ENCODE measurements around the gene TRAPPC14. TPM values are rescaled to one million over a fixed set of nuclear protein-coding genes. Genes with fewer than 3 reads are reported as not detected.

Gene TRAPPC14
- total and polyA plus RNA-seq, 2 of the 8 experiments (the other 6 are each of a cell fraction or from before 2014, with no cell fraction given), result 11.9 to 22.1 TPM

DNA sequence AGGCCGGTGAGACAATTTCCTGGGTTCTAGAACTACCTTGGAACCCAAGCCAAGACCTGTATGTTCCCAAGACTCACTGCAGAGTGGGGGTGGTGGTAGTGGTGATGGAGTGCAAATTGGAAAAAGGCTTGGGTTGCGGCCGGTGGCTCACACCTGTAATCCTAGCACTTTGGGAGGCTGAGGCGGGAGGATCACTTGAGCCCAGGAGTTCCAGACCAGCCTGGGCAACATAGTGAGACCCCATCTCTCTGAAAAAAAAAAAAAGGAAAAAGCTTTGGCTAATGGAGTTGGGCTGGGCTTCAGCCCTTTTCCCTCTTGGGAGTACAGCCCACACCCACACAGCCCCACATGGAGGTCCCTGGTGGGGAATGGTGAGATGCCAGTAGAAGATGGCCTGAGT, 53.0 kb downstream of the TRAPPC14 start (continued):
- TF ChIP-seq, protein P1, sequence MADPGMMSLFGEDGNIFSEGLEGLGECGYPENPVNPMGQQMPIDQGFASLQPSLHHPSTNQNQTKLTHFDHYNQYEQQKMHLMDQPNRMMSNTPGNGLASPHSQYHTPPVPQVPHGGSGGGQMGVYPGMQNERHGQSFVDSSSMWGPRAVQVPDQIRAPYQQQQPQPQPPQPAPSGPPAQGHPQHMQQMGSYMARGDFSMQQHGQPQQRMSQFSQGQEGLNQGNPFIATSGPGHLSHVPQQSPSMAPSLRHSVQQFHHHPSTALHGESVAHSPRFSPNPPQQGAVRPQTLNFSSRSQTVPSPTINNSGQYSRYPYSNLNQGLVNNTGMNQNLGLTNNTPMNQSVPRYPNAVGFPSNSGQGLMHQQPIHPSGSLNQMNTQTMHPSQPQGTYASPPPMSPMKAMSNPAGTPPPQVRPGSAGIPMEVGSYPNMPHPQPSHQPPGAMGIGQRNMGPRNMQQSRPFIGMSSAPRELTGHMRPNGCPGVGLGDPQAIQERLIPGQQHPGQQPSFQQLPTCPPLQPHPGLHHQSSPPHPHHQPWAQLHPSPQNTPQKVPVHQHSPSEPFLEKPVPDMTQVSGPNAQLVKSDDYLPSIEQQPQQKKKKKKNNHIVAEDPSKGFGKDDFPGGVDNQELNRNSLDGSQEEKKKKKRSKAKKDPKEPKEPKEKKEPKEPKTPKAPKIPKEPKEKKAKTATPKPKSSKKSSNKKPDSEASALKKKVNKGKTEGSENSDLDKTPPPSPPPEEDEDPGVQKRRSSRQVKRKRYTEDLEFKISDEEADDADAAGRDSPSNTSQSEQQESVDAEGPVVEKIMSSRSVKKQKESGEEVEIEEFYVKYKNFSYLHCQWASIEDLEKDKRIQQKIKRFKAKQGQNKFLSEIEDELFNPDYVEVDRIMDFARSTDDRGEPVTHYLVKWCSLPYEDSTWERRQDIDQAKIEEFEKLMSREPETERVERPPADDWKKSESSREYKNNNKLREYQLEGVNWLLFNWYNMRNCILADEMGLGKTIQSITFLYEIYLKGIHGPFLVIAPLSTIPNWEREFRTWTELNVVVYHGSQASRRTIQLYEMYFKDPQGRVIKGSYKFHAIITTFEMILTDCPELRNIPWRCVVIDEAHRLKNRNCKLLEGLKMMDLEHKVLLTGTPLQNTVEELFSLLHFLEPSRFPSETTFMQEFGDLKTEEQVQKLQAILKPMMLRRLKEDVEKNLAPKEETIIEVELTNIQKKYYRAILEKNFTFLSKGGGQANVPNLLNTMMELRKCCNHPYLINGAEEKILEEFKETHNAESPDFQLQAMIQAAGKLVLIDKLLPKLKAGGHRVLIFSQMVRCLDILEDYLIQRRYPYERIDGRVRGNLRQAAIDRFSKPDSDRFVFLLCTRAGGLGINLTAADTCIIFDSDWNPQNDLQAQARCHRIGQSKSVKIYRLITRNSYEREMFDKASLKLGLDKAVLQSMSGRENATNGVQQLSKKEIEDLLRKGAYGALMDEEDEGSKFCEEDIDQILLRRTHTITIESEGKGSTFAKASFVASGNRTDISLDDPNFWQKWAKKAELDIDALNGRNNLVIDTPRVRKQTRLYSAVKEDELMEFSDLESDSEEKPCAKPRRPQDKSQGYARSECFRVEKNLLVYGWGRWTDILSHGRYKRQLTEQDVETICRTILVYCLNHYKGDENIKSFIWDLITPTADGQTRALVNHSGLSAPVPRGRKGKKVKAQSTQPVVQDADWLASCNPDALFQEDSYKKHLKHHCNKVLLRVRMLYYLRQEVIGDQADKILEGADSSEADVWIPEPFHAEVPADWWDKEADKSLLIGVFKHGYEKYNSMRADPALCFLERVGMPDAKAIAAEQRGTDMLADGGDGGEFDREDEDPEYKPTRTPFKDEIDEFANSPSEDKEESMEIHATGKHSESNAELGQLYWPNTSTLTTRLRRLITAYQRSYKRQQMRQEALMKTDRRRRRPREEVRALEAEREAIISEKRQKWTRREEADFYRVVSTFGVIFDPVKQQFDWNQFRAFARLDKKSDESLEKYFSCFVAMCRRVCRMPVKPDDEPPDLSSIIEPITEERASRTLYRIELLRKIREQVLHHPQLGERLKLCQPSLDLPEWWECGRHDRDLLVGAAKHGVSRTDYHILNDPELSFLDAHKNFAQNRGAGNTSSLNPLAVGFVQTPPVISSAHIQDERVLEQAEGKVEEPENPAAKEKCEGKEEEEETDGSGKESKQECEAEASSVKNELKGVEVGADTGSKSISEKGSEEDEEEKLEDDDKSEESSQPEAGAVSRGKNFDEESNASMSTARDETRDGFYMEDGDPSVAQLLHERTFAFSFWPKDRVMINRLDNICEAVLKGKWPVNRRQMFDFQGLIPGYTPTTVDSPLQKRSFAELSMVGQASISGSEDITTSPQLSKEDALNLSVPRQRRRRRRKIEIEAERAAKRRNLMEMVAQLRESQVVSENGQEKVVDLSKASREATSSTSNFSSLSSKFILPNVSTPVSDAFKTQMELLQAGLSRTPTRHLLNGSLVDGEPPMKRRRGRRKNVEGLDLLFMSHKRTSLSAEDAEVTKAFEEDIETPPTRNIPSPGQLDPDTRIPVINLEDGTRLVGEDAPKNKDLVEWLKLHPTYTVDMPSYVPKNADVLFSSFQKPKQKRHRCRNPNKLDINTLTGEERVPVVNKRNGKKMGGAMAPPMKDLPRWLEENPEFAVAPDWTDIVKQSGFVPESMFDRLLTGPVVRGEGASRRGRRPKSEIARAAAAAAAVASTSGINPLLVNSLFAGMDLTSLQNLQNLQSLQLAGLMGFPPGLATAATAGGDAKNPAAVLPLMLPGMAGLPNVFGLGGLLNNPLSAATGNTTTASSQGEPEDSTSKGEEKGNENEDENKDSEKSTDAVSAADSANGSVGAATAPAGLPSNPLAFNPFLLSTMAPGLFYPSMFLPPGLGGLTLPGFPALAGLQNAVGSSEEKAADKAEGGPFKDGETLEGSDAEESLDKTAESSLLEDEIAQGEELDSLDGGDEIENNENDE (IDR thresholded peaks at IDR 0.05; ENCODE audit: insufficient replicate concordance, low read length), result no peak
- no peak for TF ChIP-seq SUZ12 (IDR thresholded peaks at IDR 0.05; ENCODE audit: low read length)
- no peak for TF ChIP-seq CBX8 (IDR thresholded peaks at IDR 0.05; ENCODE audit: borderline replicate concordance, low read depth, low read length)
- TF ChIP-seq TAF1 (IDR thresholded peaks at IDR 0.05; ENCODE audit: low read depth, low read length), result no peak
- no peak for TF ChIP-seq FOSL1 (IDR thresholded peaks at IDR 0.05; ENCODE audit: insufficient read depth, low read depth, low read length)
- TF ChIP-seq RAD21 (IDR thresholded peaks at IDR 0.05 in 1 of 2, conservative IDR thresholded peaks at IDR 0.05 in 1 of 2; ENCODE audit: low read depth in 2 of 2, low read length in 2 of 2), result no peak
- no peak for TF ChIP-seq BRCA1 (IDR thresholded peaks at IDR 0.05; ENCODE audit: low read depth, low read length)

Data from H1 (cell line).